Measurements from ENCODE around the gene MYLK.
A peak's percentile ranks its signal among the peaks of the same experiment; 100 is the strongest.

The MYLK gene

GRCh38 chr3:123819949-123820348 lies 64.2 kb downstream of the MYLK start:
- no peak for DNase-seq

GRCh38 chr3:123818921-123819429 lies 65.2 kb downstream of the MYLK start:
- peak; percentile 48 for DNase-seq

GRCh38 chr3:123818324-123818920 lies 65.7 kb downstream of the MYLK start:
- no peak for DNase-seq

GRCh38 chr3:123817413-123817812 lies 66.7 kb downstream of the MYLK start:
- no peak for DNase-seq

- DNase-seq = peak; percentile 94
Measured at GRCh38 chr3:123816673-123817207, 67.4 kb downstream of the MYLK start.

GRCh38 chr3:123815981-123816380 lies 68.2 kb downstream of the MYLK start:
- DNase-seq = no peak

- DNase-seq = peak; percentile 50
Measured at GRCh38 chr3:123813876-123814275, 70.3 kb downstream of the MYLK start.

- peak; percentile 84 for DNase-seq
Measured at GRCh38 chr3:123809597-123809996, 74.5 kb downstream of the MYLK start.

GRCh38 chr3:123808812-123809211 lies 75.3 kb downstream of the MYLK start:
- DNase-seq = no peak

- no peak for DNase-seq
Measured at GRCh38 chr3:123807820-123808219, 76.3 kb downstream of the MYLK start.

GRCh38 chr3:123805504-123805903 lies 78.6 kb downstream of the MYLK start:
- no peak for DNase-seq

- DNase-seq = no peak
Measured at GRCh38 chr3:123805101-123805500, 79.0 kb downstream of the MYLK start.

GRCh38 chr3:123804676-123805075 lies 79.5 kb downstream of the MYLK start:
- DNase-seq = no peak

GRCh38 chr3:123803521-123803920 lies 80.6 kb downstream of the MYLK start:
- DNase-seq = no peak

- no peak for DNase-seq
Measured at GRCh38 chr3:123802007-123802625, 82.0 kb downstream of the MYLK start.

- no peak for DNase-seq
Measured at GRCh38 chr3:123801474-123801873, 82.7 kb downstream of the MYLK start.

- no peak for DNase-seq
Measured at GRCh38 chr3:123800362-123800682, 83.8 kb downstream of the MYLK start.

- DNase-seq = no peak
Measured at GRCh38 chr3:123799544-123800361, 84.4 kb downstream of the MYLK start.

- no peak for DNase-seq
Measured at GRCh38 chr3:123798550-123798949, 85.6 kb downstream of the MYLK start.

GRCh38 chr3:123795471-123796251 lies 88.5 kb downstream of the MYLK start:
- DNase-seq = no peak

GRCh38 chr3:123793425-123793824 lies 90.7 kb downstream of the MYLK start:
- no peak for DNase-seq

GRCh38 chr3:123792473-123793201 lies 91.5 kb downstream of the MYLK start:
- peak; percentile 61 for DNase-seq

Data from fibroblast of skin of right quadriceps (primary cell).